Stimulated activated CD4-positive, alpha-beta T cell treated with anti-CD3 and anti-CD28 coated beads, Interleukin-4, amount 100 ng/mL, for 24 hours (primary cell): Measurements from ENCODE around the gene COA8.
A peak's percentile ranks its signal among the peaks of the same experiment; 100 is the strongest.

Experiments
- DNase-seq: peaks from one replicate; pipeline ENCODE4 v3.0.0-alpha.2; 2020

The COA8 gene

GRCh38 chr14:103549361-103550311, 13.1 kb upstream of the COA8 start:
- DNase-seq: no peak

GRCh38 chr14:103550451-103551337, 12.1 kb upstream of the COA8 start:
- DNase-seq: no peak

- no peak for DNase-seq
Measured at GRCh38 chr14:103551338-103551762, 11.4 kb upstream of the COA8 start.

- no peak for DNase-seq
Measured at GRCh38 chr14:103552011-103552845, 10.5 kb upstream of the COA8 start.

GRCh38 chr14:103552846-103553210, 9.9 kb upstream of the COA8 start:
- DNase-seq: no peak

- no peak for DNase-seq
Measured at GRCh38 chr14:103555559-103556337, 7.0 kb upstream of the COA8 start.

GRCh38 chr14:103556946-103557758, 5.6 kb upstream of the COA8 start:
- no peak for DNase-seq

- DNase-seq: no peak
Measured at GRCh38 chr14:103558071-103558882, 4.5 kb upstream of the COA8 start.

- DNase-seq: no peak
Measured at GRCh38 chr14:103559766-103560165, 3.0 kb upstream of the COA8 start.

- DNase-seq: no peak
Measured at GRCh38 chr14:103560691-103561090, 2.1 kb upstream of the COA8 start.

GRCh38 chr14:103561381-103562178, 1.2 kb upstream of the COA8 start:
- DNase-seq: peak; percentile 54

GRCh38 chr14:103562179-103562428, 656 bp upstream of the COA8 start:
- DNase-seq: no peak

- DNase-seq: no peak
Measured at GRCh38 chr14:103563226-103563620, 463 bp downstream of the COA8 start.

GRCh38 chr14:103563844-103564505, 1.2 kb downstream of the COA8 start:
- no peak for DNase-seq

- no peak for DNase-seq
Measured at GRCh38 chr14:103568952-103569351, 6.2 kb downstream of the COA8 start.

GRCh38 chr14:103569408-103569807, 6.6 kb downstream of the COA8 start:
- no peak for DNase-seq

GRCh38 chr14:103574104-103574503, 11.3 kb downstream of the COA8 start:
- DNase-seq: no peak

- no peak for DNase-seq
Measured at GRCh38 chr14:103574707-103575285, 12.0 kb downstream of the COA8 start.
